ENCODE measurements around the gene ZNF76. TPM values are rescaled to one million over a fixed set of nuclear protein-coding genes. Genes with fewer than 3 reads are reported as not detected.

ZNF76 gene
- total and polyA plus RNA-seq, 4 donors = 10.6 to 18.4 (median 12.4) TPM

DNA sequence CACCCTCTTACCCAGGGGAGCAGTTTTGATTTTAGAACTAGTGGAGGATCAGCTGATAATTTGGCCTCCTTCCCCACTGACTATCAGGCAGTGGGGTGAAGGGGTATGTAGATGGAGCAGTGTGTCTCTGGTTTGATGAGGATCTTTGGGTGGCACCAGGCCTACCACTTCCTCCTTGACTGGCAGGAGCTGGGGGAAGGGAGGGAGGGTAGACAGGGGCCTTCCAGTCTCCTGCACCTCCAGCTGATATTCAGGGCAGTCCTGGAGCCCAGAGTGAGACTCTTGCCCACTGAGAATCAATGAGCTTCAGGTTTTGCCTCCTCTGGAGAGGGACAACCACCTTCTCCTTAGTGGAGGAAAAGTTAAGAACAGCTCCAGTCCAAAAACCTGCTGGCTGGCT, 41.3 kb downstream of the ZNF76 start:
- no peaks in the 10 kb centered on the region for H3K27me3 ChIP-seq (ENCODE audit: control insufficient read depth in 4 of 4, insufficient read depth in 4 of 4, low read length in 3 of 4)
- H3K36me3 ChIP-seq (ENCODE audit: control insufficient read depth in 4 of 4, insufficient read depth in 3 of 4, low read depth in 1 of 4, low read length in 3 of 4) = peaks cover 0 to 4% (median 0%) of the 10 kb centered on the region in 4 donors
- TF ChIP-seq GABPA (IDR thresholded peaks at IDR 0.05 in 1 of 2, conservative IDR thresholded peaks at IDR 0.05 in 1 of 2) (no peak), TAF1 (conservative IDR thresholded peaks at IDR 0.05) (no peak), FOXA1 (IDR thresholded peaks at IDR 0.05) (no peak), FOXA2 (IDR thresholded peaks at IDR 0.05) (no peak), YY1 (IDR thresholded peaks at IDR 0.05) (no peak)
- peak overlapping the region in 1 of 2 donors; percentile 13 for H3K27ac ChIP-seq (ENCODE audit: low read depth in 1 of 2, low read length in 2 of 2)
- H3K9me3 ChIP-seq (ENCODE audit: control insufficient read depth in 4 of 4, low read length in 3 of 4) = no peaks in the 10 kb centered on the region
- no peaks in the 10 kb centered on the region for H3K4me1 ChIP-seq (ENCODE audit: control insufficient read depth in 4 of 4, insufficient read depth in 4 of 4, low read length in 3 of 4)
- DNase-seq (ENCODE audit: low spot score) = no peak
- no peak overlapping the region for H3K9ac ChIP-seq (ENCODE audit: low read depth in 1 of 2, low read length in 2 of 2)
- no peak overlapping the region for H3K4me3 ChIP-seq (ENCODE audit: low read depth in 1 of 3, low read length in 3 of 3)

DNA sequence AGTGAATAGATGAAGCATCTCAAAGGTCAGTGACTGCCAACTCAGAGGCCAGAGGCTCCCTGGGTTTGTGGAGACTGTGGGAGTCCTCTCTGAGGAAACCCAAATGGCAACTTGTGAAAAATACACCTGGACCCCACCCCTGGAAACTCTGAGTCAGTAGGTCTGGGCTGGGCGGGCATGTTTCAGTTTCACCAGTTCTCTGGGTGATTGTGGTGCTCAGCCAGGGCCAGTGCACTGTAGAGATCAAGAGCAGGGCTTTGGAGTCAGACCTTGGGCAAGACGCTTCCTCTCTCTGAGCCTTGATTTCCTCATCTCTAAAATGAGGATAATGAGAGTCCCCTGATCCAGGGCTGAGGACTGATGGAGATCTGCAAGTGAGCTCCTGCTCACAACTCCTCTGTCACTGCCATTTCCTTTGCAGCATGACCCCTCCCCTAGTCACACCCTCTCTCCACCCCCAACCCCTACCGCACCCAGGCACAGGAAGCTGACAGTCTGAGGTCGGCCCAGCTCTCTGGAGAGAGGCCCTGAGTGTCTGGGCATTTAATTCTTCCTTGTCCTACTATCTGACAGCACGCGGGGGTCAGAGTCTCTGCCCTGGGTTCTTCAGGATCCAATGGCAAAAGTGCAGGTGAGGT, 43.2 kb downstream of the ZNF76 start:
- H3K9ac ChIP-seq (ENCODE audit: low read depth in 1 of 2, low read length in 2 of 2) = peak overlapping the region in 1 of 2 donors; percentile 20
- H3K4me3 ChIP-seq (ENCODE audit: low read depth in 1 of 3, low read length in 3 of 3) = no peak overlapping the region
- H3K9me3 ChIP-seq (ENCODE audit: control insufficient read depth in 4 of 4, low read length in 3 of 4) = no peaks in the 10 kb centered on the region
- TF ChIP-seq JUND (IDR thresholded peaks at IDR 0.05) (peak in 1 of 2 donors; percentile 22), GABPA (IDR thresholded peaks at IDR 0.05 in 1 of 2, conservative IDR thresholded peaks at IDR 0.05 in 1 of 2) (no peak)
- no peak for DNase-seq (ENCODE audit: low spot score)
- whole genome bisulfite sequencing = 53% methylated on average over 6 of the region's 6 CpGs
- no peaks in the 10 kb centered on the region for H3K36me3 ChIP-seq (ENCODE audit: control insufficient read depth in 4 of 4, insufficient read depth in 3 of 4, low read depth in 1 of 4, low read length in 3 of 4)
- peak overlapping the region; percentile 56 to 58 for H3K27ac ChIP-seq (ENCODE audit: low read depth in 1 of 2, low read length in 2 of 2)
- H3K4me1 ChIP-seq (ENCODE audit: control insufficient read depth in 4 of 4, insufficient read depth in 4 of 4, low read length in 3 of 4) = no peaks in the 10 kb centered on the region
- H3K27me3 ChIP-seq (ENCODE audit: control insufficient read depth in 4 of 4, insufficient read depth in 4 of 4, low read length in 3 of 4) = no peaks in the 10 kb centered on the region

DNA sequence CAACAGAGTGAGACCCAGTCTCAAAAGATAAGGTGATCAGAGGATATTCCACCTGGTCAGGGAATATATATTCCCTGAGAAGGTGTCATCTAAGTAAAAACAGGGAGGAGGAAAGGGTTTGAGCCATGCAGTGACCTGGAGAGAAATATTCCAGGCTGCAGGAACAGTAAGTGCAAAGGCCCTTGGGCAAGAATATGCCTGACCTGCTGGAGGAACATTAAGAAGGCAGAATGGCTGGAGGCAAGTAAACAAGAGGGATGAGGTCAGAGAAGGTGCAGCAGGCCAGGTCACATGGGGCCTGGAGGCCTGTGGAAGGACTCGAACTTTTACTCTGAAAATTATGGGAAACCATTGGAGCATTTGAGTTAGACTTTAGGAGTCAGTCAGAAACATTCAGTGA, 44.8 kb downstream of the ZNF76 start:
- H3K4me3 ChIP-seq (ENCODE audit: low read depth in 1 of 3, low read length in 3 of 3) = no peak overlapping the region

More for the DNA sequence above, 44.8 kb downstream of the ZNF76 start:
- TF ChIP-seq RXRA (IDR thresholded peaks at IDR 0.05) = no peak
- TF ChIP-seq, protein P1, sequence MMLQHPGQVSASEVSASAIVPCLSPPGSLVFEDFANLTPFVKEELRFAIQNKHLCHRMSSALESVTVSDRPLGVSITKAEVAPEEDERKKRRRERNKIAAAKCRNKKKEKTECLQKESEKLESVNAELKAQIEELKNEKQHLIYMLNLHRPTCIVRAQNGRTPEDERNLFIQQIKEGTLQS (IDR thresholded peaks at IDR 0.05) = no peak
- no peak for TF ChIP-seq YY1 (IDR thresholded peaks at IDR 0.05)
- TF ChIP-seq, protein P2, sequence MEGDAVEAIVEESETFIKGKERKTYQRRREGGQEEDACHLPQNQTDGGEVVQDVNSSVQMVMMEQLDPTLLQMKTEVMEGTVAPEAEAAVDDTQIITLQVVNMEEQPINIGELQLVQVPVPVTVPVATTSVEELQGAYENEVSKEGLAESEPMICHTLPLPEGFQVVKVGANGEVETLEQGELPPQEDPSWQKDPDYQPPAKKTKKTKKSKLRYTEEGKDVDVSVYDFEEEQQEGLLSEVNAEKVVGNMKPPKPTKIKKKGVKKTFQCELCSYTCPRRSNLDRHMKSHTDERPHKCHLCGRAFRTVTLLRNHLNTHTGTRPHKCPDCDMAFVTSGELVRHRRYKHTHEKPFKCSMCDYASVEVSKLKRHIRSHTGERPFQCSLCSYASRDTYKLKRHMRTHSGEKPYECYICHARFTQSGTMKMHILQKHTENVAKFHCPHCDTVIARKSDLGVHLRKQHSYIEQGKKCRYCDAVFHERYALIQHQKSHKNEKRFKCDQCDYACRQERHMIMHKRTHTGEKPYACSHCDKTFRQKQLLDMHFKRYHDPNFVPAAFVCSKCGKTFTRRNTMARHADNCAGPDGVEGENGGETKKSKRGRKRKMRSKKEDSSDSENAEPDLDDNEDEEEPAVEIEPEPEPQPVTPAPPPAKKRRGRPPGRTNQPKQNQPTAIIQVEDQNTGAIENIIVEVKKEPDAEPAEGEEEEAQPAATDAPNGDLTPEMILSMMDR (IDR thresholded peaks at IDR 0.05; ENCODE audit: low read depth, low read length, missing input control) = no peak
- TF ChIP-seq HNF4G (IDR thresholded peaks at IDR 0.05) = no peak
- TF ChIP-seq EGR1 (IDR thresholded peaks at IDR 0.05; ENCODE audit: low read depth in 2 of 2) = no peak
- TF ChIP-seq FOXA2 (IDR thresholded peaks at IDR 0.05) = no peak
- TF ChIP-seq RAD21 (IDR thresholded peaks at IDR 0.05) = no peak
- TF ChIP-seq TAF1 (conservative IDR thresholded peaks at IDR 0.05) = no peak
- TF ChIP-seq, protein P3, sequence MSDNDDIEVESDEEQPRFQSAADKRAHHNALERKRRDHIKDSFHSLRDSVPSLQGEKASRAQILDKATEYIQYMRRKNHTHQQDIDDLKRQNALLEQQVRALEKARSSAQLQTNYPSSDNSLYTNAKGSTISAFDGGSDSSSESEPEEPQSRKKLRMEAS (IDR thresholded peaks at IDR 0.05) = no peak
- H3K27me3 ChIP-seq (ENCODE audit: control insufficient read depth in 4 of 4, insufficient read depth in 4 of 4, low read length in 3 of 4) = no peaks in the 10 kb centered on the region
- no peaks in the 10 kb centered on the region for H3K9me3 ChIP-seq (ENCODE audit: control insufficient read depth in 4 of 4, low read length in 3 of 4)
- DNase-seq (ENCODE audit: low spot score) = no peak
- 95% methylated on average over 1 of the region's 1 CpG for WGBS
- no peaks in the 10 kb centered on the region for H3K36me3 ChIP-seq (ENCODE audit: control insufficient read depth in 4 of 4, insufficient read depth in 3 of 4, low read depth in 1 of 4, low read length in 3 of 4)
- H3K9ac ChIP-seq (ENCODE audit: low read depth in 1 of 2, low read length in 2 of 2) = no peak overlapping the region
- no peak overlapping the region for H3K27ac ChIP-seq (ENCODE audit: low read depth in 1 of 2, low read length in 2 of 2)
- H3K4me1 ChIP-seq (ENCODE audit: control insufficient read depth in 4 of 4, insufficient read depth in 4 of 4, low read length in 3 of 4) = no peaks in the 10 kb centered on the region

All from liver (tissue), 9 donors.